Fibroblast of upper back skin (primary cell): ENCODE results near the gene CCDC15.

Experiments used
- DNase-seq: peaks from one replicate; pipeline ENCODE4 v3.0.0-alpha.2; 2013

The CCDC15 gene, protein sequence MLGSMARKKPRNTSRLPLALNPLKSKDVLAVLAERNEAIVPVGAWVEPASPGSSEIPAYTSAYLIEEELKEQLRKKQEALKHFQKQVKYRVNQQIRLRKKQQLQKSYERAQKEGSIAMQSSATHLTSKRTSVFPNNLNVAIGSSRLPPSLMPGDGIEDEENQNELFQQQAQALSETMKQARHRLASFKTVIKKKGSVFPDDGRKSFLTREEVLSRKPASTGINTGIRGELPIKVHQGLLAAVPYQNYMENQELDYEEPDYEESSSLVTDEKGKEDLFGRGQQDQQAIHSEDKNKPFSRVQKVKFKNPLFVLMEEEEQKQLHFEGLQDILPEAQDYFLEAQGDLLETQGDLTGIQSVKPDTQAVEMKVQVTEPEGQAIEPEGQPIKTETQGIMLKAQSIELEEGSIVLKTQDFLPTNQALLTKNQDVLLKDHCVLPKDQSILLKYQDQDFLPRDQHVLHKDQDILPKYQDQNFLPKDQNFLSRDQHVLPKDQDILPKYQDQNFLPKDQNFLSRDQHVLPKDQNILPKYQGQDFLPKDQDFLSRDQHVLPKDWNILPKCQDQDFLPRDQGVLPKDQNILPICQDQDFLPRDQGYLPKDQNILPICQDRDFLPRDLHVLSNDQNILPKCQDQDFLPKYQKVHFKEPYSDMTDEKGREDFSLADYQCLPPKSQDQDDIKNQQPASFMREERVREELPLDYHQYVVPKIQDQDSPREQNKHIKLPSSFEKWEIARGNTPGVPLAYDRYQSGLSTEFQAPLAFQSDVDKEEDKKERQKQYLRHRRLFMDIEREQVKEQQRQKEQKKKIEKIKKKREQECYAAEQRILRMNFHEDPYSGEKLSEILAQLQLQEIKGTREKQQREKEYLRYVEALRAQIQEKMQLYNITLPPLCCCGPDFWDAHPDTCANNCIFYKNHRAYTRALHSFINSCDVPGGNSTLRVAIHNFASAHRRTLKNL

DNA sequence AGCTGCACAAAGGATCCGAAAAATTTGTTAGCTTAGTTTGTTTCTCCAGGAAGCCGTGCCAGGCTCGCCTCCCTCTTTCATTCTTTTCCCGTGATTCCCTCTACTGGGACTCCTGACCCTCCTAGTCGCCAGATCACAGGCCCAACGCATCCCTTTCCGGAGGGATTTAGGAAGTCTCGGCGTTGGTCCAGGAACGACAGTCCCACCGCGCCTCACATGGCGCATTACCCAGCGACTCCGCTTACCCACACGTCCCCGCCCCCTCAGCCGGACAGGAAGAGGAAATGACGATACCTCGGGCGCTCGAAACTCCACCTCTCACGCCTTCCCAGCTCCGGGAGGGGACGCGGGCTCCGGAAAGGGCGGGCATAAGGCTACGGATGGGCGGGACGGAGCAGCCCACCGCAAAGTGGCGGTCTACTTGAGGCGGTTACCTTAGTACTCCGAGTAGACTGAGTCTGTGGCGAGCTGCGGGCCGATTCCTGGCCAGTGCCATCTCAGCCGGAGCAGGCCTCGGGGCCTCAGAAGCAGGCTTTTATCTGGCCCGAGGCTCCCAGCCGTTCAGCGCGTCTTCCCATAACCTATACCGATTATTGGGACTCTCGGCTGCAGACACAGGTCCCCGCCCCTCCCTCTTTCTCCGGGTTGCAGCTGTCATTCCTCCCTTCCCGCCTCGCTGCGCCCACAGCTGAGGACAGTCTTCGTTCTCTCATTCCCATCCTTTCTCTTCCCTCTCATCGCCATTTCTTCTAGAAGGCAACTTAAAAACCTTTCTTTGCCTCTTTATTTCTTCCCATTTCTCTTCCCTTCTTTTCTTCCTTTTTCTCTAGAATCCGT is at the start of gene CCDC15:
TSS of gene CCDC15 (plus strand) at position 450 of the 837 bp plus-strand sequence. CDS start 531 bp downstream, outside the sequence.
- DNase-seq: peak; percentile 98

DNA sequence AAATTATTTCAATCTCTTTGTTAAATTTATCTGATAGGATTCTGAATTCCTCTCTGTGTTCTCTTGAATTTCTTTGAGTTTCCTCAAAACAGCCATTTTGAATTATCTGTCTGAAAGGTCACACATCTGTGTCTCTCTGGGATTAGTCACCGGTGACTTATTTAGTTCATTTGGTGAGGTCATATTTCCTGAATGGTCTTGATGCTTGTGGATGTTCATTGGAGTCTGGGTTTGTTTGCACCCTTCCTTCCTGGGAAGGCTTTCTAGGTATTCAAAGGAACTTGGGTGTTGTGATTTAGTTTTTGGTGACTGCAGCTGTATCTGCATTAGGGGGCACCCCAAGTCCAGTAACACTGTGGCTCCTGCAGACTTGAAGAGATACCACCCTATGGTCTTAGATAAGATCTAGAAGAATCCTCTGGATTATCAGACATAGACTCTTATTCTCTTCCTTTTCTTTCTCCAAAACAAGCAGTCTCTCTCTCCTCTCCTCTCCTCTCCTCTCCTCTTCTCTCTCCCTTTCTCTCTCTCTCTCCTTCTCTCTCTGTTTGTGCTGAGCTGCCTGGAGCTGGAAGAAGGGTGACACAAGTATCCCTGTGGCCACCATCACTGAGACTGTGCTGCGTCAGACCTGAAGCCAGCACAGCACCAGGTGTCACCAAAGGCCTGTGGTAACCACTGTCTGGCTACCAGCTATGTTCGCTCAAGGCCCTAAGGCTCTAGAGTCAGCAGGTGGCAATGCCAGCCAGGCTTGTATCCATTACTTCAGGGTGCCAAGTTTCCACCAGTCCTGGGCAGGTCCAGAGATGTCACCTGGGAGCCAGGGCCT is 38.2 kb upstream of the CCDC15 start:
- peak; percentile 44 for DNase-seq

DNA sequence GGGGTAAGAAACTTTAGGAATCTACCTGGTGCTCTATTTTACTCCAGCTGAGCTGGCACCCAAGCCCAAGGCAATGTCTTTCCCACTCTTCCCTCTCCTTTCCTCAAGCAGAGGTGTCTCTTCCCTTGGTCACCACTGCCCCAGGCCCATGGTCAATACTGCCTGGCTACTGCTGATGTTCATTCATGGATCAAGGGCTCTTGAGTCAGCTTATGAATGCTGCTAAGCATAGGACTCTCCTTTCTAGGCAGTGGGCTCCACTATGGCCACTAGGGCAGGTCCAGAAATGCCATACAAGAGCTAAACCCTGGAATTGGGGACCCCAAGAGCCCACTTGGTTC is 37.7 kb upstream of the CCDC15 start:
- DNase-seq: no peak

DNA sequence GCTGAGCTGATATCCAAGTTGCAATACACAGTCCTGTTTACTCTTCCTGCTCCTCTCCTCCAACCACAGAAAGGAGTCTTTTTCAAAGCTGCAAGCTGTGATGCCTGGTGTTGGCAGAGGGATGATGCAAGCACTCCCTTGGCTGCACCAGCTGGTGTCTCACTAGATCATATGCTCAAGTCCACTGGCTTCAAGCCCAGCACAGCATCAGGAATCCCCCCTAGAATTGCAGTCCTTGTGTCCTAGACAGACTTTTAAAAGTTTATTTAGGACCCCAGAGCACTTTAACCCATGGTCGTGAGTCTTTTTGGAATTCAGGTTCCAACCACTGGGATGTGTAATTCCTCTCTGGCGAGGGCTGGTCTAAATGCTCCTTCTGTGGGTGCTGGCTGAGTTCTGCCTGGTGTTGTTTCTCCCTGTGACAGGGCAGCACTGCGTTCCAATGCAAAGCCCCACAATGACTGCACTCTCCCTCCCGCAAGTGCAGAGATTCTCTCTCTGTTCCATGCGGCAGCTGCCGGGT is 36.8 kb upstream of the CCDC15 start:
- peak; percentile 60 for DNase-seq

DNA sequence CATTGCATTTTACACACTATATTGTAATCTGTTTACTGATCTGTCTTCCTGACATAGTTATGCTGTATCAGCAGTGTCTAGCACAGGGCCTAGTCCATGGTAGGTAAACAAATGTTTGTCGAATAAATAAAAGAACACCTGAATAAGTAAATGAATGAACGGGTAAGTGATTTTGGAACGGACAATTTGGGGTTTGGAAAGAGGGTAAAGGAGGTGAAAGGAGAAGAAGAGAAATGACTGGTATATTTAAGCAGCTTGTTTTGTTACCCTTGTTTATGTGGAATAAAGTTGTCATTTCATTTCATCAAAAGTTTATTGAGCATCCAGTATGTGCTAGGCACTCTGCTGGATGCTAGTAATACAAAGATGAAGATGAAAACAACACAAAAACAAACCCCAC is 35.1 kb upstream of the CCDC15 start, which contains the start of gene HEPN1:
TSS of gene HEPN1 (plus strand) at position 301 of the 400 bp plus-strand sequence.
- DNase-seq: no peak

DNA sequence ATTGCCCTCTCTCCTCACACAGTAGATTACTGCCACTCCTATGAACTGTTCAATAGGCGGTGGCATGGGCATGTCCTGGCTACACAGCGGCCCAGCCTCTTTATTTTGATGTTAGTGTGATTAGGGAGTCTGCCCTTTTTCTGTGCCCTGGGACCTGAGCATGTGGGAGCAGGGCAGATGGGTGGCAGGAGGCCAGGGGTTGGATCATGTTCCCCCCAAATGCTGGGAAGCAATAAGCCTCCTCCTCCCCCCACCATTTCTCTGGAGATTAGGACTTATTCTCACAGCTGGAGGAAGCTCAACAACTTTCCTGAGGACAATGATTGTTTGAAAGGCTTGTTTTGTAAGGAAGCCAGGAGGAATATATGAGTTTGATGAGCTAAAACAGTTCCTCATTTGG is 34.1 kb upstream of the CCDC15 start:
- DNase-seq: no peak

DNA sequence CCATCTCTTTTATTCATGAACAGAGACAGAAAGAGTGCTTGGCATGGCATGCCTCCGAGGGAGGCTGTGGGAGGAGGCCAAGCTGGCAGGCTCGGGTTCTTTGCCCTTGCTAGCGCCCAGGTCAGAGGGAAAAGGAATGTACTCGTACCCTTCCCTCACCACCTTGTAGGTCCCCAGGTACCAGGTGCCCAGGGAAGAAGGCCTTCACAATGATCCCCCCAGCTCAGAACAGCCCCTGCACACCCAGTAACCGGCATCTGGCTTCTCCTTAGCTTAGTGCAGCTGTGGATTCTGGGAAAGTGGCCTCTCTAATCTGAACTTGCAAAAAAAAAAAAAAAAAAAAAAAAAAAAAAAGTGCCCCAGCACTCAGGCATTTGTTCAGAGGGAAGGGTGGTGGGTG is 33.6 kb upstream of the CCDC15 start:
- DNase-seq: no peak

DNA sequence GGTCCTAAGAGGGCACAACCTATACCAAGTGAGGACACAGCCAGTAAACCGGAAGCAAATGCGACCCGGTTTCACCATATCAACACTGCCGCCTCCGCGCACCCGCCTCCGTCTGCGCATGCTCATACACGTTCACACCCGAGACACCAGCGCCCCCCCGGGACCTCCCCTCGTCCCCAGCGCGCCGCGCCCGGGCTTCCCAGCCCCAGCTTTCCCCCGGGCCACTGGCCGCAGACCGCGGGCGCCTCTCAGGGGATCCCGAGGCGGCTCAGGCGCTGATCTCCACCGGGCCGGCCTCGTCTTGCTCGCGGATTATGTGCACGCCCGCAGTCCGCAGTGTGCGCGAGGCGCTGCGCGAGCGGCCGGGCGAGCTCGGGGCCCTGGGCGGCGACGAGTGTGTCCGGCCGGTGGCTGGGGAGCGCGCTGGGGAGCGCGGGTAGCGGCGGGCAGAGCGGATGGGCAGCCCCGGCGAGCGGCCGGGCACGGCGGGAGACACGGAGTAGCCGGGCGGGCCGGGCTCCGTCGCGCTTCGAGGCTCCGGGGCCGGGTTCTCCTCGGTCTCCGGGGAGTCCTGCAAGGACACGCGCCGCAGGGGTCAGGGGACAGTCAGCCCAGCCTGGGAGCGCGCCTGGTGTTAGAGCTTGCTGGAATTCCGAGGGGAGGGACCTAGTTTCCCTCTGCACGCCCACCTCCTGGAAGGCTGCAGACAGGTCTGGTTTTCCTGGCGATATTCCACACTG is 33.0 kb upstream of the CCDC15 start:
- peak; percentile 76 for DNase-seq

DNA sequence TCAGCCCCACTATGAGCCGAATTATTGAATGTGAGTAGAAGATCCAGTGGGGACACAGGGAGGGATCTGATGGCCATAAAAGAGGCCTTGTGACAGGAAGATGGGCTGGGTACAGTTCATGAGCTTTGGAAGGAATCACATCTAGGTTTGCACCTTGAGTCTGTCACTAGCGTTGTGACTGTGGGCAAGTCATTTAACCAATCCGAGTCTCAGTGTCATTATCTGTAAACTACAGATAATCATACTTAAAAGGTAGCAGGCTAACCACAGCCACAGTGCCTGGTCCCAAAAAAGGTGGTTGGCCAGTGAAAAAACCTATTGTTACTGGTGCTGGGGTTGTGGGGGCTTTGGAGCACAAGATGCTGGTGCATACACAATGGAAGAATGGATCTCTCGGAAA is 31.2 kb upstream of the CCDC15 start:
- DNase-seq: no peak

DNA sequence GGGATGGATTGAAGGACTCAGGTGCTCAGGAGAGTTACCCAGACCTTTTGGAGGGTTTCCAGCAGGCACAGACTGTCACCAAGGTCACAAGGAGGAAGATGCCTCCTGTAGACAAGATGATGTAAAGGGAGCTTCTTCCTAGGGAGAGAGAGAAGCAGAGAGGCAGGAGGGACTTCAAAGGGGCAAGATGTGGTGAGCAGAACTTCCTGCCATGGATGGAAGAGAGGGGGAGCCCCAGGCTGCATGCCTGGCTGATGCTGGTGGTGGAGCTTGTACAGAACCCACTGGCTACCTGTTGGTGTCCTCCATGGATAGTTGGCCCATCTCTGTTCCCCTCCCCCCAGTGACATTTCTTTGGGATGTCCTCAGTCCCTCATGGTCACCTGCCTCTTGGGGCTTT is 30.7 kb upstream of the CCDC15 start:
- no peak for DNase-seq

DNA sequence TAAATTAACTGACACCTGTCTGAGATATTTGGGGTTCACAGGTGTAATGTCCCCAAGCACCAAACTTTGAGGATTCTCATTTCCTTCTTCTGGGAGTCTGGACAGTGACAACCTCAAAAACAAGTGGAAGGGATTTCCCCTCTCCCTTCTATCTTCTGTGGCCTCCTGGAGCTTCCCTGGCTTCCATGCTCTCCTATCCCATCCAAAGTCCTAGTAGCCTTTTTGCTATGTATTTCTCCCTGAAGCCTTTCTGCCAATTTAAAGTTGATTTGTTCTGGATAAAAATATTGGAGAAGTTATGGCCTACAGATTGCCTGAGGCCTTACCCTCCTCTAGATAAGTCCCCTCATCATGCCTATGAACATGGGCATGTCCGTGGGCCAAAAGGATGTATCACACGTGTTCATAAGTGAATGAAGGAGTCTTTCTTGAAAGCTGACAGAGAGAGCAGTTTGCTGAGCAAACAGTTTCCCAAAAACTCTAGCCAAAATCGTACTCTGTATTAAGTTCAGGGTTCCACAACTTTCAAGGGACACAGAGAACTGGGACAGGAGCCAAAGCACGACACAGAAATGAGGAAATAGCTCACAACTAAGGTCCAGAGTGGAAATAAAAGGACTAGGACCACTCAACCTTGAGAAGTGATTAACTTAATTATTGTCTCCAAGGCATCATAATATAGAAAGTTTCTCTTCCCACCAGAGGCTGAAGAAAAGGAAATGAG is 24.9 kb upstream of the CCDC15 start:
- DNase-seq: no peak

DNA sequence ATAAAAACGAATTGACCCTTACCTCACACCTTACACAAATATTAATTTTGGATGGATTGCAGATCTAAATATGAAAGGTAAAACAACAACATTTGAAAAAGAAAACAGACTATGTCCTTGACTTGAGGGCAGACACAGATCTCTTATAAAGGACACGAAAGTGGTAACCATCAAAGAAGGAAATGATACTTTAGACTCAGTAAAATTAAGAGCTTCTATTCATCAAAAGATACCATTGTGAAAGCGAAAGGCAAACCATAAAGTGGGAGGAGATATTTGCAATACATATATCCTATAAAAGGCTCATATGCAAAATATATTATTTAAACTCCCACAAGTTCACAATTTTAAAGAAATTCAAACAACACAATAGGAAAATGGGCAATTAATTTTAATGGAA is 23.2 kb upstream of the CCDC15 start:
- no peak for DNase-seq

DNA sequence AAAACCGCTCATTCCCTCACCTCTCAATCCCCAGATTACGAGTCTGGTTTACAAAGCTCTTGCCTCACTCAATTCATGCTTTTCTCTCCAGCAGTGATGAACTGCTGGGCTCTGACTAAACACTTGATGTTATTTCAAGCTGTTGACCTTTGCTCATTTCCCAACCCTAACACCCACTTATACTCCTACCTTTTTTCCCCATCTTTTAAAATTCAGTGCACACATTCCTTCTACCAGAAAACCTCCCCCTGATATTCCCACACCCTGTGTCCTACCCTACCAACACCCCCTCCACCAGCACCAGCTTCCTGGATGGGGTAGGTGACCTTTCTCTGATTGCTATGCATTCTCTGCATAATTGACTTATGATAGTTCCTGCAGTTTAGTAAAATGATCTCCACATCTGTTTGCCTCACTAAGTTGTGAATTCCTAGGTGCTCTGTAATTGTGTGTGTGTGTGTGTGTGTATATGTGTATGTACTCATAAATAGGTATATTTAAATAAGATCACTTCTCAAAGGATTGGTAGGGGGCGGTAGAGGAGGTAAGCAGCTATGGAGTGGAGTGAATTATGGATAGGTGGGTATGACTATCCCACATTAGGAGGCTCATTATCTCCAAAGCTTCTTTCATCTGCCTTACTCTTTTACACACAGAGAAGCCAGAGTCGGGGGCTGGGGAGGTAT is 19.0 kb upstream of the CCDC15 start:
- DNase-seq: peak; percentile 83

DNA sequence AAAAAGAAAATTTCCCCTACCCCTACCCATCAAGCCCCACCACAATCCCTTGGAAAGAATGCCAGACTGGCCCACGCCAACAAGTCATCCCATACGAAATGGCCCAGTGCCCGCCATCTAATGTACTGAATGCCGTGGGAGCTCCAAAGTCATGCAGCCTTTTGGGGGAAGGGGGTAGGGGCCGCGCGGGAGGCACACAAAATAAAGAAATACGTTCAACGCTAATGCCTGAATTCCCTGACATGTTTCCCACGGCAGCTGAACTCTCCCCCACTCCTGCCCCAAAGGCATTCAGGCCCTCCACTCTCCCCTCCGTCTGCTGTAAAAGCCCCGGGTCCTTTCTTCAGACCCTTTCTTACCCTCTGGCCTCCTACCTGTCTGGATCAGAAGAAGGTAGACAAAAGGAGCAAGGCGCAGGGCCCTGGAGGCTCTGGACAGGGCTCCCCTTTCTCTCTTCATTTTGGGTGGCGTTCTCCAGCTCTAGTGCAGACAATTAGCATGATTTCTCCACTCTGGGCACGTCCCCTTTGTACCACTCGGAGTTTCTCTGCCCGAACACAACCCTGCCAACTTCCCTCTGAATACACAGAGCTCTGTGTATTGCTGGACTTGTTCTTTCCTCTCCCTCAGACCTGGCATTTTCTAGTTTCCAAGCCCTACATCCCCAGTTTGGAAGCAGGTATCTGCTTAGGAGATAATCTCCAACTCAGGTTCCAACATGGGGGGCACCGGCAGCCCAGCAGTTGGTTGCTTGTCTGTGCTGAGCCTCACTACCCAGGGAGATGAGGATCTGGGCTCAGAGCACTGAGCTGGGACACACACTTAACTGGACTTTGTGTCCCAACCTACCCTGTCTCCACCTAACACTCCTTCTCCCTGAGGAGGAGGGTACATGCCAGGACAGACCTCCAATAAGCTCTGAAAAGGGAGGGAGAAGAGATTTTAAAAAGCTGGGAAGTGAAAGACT is 18.2 kb upstream of the CCDC15 start, which contains the start of gene HEPACAM:
TSS of gene HEPACAM (minus strand) at position 500 of the 967 bp plus-strand sequence. CDS start at position 459, 41 bp downstream.
- DNase-seq: no peak

DNA sequence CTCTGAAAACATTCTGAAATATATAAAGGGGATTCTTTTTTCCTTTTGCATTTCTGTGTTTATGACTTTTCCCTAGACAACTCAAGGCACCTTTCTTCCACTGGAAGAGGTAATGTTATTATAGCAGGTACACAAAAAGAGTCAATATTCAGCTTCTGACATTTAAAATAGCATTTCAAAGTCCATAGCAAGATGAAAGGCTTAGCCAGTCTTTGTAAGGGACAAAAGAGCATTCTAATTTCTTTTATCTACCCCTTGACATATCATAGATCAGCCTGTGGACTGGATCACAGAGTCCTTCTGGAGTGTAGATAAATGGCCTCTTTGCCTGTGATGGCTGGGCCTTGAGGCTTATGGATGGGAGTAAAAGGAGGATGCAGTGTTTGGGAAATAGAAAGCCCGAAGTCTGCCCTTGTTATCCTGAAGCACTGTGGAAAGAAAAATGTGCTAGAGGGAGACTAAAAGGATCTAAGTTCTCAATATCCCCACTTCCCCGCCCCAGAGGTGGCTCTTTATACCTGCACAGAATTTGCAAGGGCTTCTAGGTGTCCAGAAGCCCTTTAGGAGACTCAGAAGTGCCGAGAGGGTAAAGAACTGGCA is 16.6 kb upstream of the CCDC15 start:
- DNase-seq: no peak

DNA sequence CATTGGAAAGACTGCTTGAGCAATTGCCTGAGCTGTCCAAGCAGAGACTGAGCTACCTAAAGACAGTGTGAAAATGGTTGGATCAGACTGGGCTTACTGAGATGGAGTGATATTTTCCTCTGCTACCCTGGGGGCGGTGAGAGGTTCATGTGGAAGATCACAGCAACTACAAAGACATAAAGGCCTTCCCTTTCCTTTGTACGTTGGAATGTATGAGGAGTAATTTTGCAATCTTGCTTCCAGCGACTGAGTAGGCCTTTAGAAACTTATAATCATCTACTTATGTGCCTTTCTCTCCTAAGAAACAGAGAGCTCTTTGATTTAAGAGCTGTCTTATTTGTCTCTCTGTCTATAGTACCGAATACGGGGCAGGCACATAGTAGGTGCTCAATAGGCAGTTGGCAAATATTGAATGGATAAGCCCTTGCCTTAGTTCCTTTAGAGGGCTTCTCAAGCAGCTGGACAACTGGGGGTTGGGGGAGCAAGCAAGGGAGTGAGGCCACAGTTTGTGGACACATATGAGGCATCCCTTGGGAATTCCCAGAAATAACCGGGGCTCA is 15.7 kb upstream of the CCDC15 start:
- DNase-seq: no peak

DNA sequence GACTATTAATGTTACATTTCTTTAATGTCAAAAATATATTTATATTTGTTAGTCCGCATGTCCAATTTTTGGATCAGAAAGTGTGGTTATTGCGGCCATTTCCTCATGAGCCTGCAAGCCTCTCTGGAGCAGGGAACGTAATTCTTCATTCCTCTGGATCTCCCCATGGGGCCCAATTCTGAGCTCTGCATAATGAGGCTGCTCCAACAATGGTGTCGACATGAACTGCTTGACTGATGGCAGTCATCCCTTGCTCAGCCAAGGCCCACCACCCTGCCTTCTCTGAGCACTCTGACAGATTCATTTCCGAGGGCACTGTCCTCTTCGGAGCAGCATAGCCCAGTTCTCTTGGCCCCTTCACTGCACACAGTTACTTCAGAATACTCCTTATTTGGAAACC is 15.0 kb upstream of the CCDC15 start:
- DNase-seq: no peak

DNA sequence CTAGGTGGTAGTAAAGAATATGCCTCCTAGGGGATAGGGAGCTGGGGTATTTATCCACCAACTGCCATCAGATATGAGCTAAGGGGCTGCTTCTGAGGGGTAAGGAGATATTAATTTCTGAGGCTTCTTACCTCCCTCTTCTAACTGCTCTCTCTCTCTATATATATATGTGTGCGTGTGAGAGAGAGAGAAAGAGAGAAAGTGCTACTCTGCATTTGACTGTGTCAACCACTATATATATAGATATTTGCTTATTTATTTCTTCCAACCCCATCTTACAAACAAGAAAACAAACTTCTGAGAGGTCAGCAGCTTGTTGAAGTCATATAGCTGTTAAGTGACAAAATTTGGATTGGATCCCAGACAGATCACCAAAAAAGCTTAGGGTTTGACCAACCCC is 12.3 kb upstream of the CCDC15 start:
- DNase-seq: no peak
